HG03442 (cell line): ENCODE data around the gene MT1H.
A peak's percentile ranks its signal among the peaks of the same experiment; 100 is the strongest.
"Not testable (repeated sequence)": the region's sequence is repeated elsewhere in the genome, so short reads cannot be mapped to it uniquely, and the experiment has no call there.

Experiments used
- ATAC-seq: cut with Tn5 transposase; IDR thresholded peaks from one replicate; pipeline ENCODE4 v1.9.1; 2021; ENCODE audit warnings: mild to moderate bottlenecking, moderate library complexity; ENCODE audit not compliant: unreplicated experiment

Gene MT1H

GRCh38 chr16:56662357-56663354, 7.0 kb upstream of the MT1H start:
- ATAC-seq = no peak

GRCh38 chr16:56664506-56664905, 5.1 kb upstream of the MT1H start:
- ATAC-seq = no peak

- ATAC-seq = not testable (repeated sequence)
These were observed 4.0 kb upstream of the MT1H start for GRCh38 chr16:56665286-56666261.

DNA sequence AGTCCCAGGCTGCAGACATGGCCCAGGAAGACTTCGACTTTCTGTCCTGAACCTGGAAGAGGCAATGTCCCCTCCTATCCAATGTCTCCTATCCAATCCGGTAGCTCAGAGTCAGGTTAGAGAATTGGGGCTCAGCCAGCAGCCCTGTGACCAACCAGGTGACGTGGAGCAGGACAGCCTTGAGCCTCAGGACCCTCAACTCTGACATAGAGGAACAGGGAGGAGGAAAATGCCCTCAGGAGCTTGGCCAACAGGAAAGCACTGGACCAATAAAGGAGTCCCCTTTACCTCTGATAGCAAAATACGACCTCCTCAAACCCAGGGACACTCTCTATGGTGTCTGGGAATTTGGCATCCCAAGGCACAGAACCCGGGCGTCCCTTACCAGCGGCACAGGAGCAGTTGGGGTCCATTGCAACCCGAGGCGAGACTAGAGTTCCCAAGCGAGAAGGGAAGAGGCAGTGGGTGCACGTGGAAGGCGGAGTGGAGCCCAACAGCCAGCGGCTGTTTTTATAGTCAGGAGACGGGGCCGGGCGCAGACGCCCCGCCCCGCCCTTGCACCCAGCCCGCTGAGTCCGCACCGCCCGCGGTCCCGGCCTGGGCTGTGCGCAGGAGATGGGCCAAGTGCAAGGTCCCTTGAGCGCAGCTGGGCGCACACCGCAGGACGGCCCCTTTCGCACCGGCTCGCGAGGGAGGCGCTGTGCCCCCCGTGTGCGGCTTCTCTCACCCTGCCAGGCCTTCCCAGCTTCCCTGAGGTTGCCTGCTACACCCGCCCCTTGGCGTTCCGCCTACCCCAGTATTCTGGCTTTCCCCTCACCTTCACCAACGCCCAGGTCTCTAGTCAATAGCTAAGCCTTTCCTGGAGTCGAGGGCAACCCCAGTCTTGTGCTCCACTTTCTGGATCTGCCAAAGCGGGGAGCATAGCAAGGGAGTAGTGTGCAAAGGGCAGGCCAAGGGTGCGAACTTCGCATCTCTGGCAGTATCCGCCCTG, 1.7 kb upstream of the MT1H start, which contains the start of gene MT1G:
Gene MT1G (minus strand): TSS at position 485 of the 991 bp plus-strand sequence. CDS start 72 bp downstream, at position 413.
- ATAC-seq = no peak

- no peak for ATAC-seq
These were observed 416 bp downstream of the MT1H start for GRCh38 chr16:56669840-56670619.

- no peak for ATAC-seq
These were observed 963 bp downstream of the MT1H start for GRCh38 chr16:56670620-56670934.

- not testable (repeated sequence) for ATAC-seq
These were observed 2.1 kb downstream of the MT1H start for GRCh38 chr16:56671691-56672090.

DNA sequence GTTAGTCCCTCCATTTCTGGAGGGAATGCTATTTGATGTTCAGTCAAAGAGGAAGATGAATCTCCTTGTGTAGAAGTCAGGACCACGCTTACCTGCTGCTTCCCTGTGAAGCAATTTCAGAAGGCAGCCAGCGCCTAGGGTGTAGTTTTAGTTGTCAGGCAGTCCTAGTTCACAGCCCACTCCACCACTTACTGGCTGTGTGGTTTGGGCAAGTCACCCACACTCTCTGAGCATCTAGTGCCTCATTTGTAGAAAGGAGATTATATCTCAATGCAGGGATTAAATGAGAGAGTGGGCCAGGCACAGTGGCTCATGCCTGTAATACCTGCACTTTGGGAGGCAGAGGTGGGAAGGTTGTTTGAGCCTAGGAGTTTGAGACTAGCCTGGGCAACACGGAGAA, 2.6 kb downstream of the MT1H start:
- ATAC-seq = not testable (repeated sequence)

DNA sequence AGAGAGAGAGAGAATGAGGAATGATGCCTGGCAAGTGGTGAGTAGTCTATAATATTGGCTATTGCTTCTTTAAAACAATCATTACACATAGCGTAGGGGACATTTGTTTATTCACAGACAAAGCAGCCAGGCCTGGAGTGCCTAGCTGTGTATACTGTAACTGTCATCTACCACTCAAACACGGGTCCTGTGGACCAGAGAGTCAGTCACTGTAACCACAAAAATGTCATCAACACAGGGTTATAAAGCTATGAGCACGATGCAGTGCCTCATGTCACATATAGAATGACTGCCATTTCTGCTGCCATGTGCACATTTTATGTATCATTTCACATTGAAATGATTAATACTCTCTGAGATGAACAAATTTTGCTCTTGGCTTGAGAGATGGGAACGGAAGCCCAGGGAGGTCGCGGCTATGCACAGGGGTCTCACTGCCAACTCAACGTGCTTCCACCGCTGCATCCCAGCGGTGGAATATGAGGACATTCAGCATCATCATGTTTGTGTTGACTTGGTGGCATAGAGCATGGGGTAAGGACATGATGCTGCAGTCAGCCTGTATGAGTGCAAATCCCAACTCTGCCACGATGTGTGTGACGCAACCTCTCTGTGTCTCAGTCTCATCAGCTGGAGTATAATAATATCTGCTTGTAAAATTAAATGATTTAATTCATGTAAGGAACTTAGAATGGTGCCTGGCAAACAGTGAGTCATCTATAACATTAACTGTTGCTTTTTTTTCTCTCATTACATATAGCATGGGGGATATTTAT, 3.3 kb downstream of the MT1H start:
- ATAC-seq = no peak

DNA sequence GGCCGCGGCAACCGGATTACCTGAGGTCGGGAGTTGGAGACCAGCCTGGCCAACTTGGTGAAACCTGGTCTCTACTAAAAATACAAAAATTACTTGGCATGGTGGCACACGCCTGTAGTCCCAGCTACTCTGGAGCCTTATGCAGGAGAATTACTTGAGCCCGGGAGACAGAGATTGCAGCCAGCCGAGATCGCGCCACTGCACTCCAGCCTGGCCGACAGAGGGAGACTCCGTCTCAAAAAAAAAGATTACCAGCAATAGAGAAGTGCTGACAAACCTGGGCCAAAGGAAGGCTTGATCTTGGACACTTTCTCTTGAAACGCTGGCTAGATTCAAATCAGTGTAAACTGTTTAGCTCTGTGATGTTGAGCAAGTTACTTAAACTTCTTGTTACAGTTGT, 4.3 kb downstream of the MT1H start:
- ATAC-seq = no peak

DNA sequence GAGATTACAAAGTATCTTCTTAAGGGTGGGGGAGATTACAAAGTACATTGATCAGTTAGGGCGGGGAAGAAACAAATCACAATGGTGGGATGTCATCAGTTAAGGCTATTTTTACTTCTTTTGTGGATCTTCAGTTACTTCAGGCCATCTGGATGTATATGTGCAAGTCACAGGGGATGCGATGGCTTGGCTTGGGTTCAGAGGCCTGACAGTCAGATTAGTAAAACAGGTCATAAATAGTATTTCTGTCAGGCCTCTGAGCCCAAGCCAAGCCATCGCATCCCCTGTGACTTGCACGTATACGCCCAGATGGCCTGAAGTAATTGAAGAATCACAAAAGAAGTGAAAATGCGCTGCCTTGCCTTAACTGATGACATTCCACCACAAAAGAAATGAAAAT, 5.0 kb downstream of the MT1H start:
- ATAC-seq = not testable (repeated sequence)

GRCh38 chr16:56675685-56676210, 6.1 kb downstream of the MT1H start:
- ATAC-seq = no peak

- ATAC-seq = no peak
These were observed 7.9 kb downstream of the MT1H start for GRCh38 chr16:56677474-56677873.

DNA sequence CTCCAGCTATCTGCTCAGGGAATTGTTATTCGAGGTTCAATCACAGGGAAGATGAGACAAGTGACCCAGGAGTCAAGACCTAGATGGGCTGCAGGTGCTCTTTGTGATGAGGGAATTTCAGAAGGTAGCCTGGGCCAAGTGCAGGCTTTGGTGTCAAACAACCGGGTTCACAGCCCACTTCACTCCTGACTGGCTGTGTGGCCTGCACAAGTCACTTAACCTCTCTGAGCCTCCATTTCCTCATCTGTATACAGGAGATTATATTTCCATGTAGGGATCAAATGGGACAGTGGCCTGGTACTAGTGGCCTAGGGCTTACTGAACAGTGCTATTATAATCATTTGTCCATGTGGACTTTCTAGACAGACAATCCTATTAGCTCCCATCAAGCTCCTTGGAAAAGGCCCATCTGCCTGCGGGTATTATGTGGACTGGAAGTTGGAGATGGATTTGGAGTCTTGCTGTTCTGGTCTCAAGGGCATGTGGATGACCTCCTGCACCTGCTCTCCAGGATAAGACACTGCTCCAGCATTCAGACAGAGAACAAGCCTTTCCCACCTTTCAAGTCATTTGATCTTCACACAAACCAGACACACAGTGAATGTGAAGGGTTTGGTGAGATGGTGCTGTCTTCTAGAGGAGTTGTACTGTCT, 9.6 kb downstream of the MT1H start:
- no peak for ATAC-seq

- no peak for ATAC-seq
These were observed 10.2 kb downstream of the MT1H start for GRCh38 chr16:56679818-56680217.

GRCh38 chr16:56681939-56682702, 12.5 kb downstream of the MT1H start, which contains the start of gene MT1X:
Gene MT1X, plus strand, starts transcription at chr16:56682470. Its CDS starts 71 bp downstream, at chr16:56682541.
- peak; percentile 94 for ATAC-seq
